CD1c-positive myeloid dendritic cell (primary cell): ENCODE results near the gene HBA2.
"Not testable (repeated sequence)": the region's sequence is repeated elsewhere in the genome, so short reads cannot be mapped to it uniquely, and the experiment has no call there.

ENCODE experiments used
- DNase-seq: peaks from one replicate; pipeline ENCODE4 v3.0.0-alpha.2; 2016; ENCODE audit errors: extremely low spot score

HBA2 gene

GRCh38 chr16:194516-194915, 21.8 kb downstream of the HBA2 start:
- no peak for DNase-seq

DNA sequence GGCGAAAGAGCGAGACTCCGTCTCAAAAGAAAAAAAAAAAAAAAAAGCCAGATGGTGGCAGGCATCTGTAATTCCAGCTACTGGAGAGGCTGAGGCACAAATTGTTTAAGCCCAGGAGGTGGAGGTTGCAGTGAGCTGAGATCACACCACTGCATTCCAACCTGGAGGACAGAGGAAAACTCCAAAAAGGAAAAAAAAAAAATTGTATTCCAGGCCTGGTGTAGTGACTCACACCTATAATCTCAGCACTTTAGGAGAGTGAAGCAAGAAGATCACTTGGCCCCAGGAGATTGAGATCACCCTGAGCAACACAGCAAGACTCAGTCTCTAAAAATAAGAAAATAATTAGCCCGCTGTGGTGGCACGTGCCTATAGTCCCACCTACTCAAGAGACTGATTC, 27.7 kb downstream of the HBA2 start:
- no peak for DNase-seq

GRCh38 chr16:203246-203645, 30.6 kb downstream of the HBA2 start:
- no peak for DNase-seq

DNA sequence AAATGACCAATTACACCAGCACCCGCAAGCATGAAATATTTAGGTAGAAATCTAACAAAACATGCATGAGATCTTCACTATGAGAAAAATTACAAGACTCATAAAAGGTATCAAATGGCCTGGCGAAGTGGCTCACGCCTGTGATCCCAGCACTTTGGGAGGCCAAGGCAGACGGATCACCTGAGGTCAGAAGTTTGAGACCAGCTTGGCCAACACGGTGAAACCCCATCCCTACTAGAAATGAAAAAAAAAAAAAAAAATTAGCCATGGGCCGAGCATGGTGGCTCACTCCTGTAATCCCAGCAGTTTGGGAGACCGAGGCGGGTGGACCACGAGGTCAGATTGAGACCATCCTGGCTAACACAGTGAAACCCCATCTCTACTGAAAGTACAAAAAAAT, 31.4 kb downstream of the HBA2 start:
- not testable (repeated sequence) for DNase-seq

DNA sequence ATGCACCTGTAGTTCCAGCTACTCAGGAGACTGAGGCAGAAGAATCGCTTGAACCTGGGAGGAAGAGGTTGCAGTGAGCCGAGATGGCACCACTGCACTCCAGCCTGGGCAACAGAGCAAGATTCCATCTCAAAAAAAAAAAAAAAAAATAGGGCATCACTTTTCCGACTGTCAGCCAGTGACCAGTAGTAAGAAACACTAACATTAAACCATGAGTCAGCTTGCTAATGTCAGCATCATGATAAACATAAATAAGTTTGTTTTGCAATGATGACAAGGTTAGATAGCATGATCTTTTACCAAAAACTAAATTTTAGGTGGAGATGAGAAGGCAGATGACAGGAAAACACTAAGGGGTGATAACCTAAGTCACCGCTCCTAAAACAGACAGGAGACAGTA, 36.7 kb downstream of the HBA2 start:
- DNase-seq: not testable (repeated sequence)

DNA sequence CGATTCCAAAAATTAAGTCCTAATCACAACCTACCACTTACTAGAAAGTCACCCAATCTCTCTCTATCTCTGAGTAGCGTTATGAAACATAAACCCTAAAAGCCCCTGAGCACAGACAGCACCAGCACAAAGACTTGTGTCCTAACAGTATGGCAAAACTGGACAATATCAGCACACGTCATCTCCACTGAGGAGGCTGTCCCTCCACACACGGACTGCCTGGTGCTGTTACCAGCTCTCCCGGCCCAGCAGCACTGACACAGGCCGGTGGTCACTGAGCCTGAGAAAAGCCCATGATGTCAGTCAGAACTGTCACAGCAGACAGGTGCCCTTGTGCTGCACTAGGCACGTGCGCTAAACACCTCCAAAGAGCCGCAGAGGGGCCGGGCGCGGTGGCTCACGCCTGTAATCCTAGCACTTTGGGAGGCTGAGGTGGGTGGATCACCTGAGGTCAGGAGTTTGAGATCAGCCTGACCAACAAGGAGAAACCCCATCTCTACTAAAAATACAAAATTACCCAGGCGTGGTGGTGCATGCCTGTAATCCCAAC, 39.0 kb downstream of the HBA2 start:
- not testable (repeated sequence) for DNase-seq

DNA sequence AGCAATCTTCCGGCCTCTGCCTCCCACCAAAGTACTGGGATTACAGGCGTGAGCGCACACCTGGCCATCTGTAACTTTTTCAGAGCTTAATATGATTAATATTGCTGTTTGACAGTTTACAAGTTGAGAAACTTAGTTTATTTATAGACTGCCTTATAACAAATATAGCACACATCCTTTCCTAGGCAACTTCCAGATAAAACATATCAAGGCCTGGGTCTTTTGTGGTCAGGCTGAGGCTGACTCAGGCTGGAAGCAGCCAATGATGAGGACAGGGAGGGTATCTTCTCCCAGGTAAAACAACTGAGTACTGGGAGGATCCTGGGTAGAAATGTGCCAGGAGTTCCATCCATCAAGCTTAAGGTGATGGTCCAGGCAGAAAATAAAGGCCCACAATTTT, 40.3 kb downstream of the HBA2 start:
- DNase-seq: no peak

GRCh38 chr16:220021-220420, 47.3 kb downstream of the HBA2 start:
- no peak for DNase-seq
